Parathyroid adenoma (tissue), 2 donors: ENCODE results near the gene CRACDL.
A peak's percentile ranks its signal among the peaks of the same experiment; 100 is the strongest.

Source experiments
- H2AFZ ChIP-seq: fragments of 300-600 bp; sonication (generic); one replicate; pipeline ENCODE4 v1.7.0; 2017; ENCODE audit warnings: antibody characterized with exemption, mild to moderate bottlenecking
- H3K27ac ChIP-seq: fragments of 300-600 bp; sonication (generic); one replicate; pipeline ENCODE4 v1.7.0; 2017
- H3K27me3 ChIP-seq: fragments of 300-600 bp; sonication (generic); one replicate; pipeline ENCODE4 v1.7.0; 2017; ENCODE audit warnings: low read length; ENCODE audit not compliant: control insufficient read depth, insufficient read depth
- H3K36me3 ChIP-seq: fragments of 300-600 bp; sonication (generic); one replicate; pipeline ENCODE4 v1.7.0; 2017; ENCODE audit warnings: low read length; ENCODE audit not compliant: control insufficient read depth, insufficient read depth
- H3K4me1 ChIP-seq: fragments of 300-600 bp; sonication (generic); one replicate; pipeline ENCODE4 v1.7.0; 2017; ENCODE audit warnings: control low read depth
- H3K4me2 ChIP-seq: fragments of 300-600 bp; sonication (generic); one replicate; pipeline ENCODE4 v1.7.0; 2017; ENCODE audit warnings: low read length
- H3K4me3 ChIP-seq: fragments of 300-600 bp; sonication (generic); one replicate; pipeline ENCODE4 v1.7.0; 2017; ENCODE audit warnings: low read depth, low read length
- H3K79me2 ChIP-seq: fragments of 300-600 bp; sonication (generic); one replicate; pipeline ENCODE4 v1.7.0; 2017; ENCODE audit warnings: control low read depth
- H3K9ac ChIP-seq: fragments of 300-600 bp; sonication (generic); one replicate; pipeline ENCODE4 v1.7.0; 2017; ENCODE audit warnings: mild to moderate bottlenecking
- H3K9me3 ChIP-seq: fragments of 300-600 bp; sonication (generic); one replicate; pipeline ENCODE4 v1.7.0; 2017; ENCODE audit warnings: low read length; ENCODE audit not compliant: control insufficient read depth
- TF ChIP-seq, protein P1 (sequence below): fragments of 300-600 bp; sonication (generic); IDR thresholded peaks from one replicate; pipeline ENCODE4 v1.7.0; 2017; ENCODE audit warnings: antibody characterized with exemption, mild to moderate bottlenecking
- donor health status: primary hyperparathyroidism.

CRACDL gene

DNA sequence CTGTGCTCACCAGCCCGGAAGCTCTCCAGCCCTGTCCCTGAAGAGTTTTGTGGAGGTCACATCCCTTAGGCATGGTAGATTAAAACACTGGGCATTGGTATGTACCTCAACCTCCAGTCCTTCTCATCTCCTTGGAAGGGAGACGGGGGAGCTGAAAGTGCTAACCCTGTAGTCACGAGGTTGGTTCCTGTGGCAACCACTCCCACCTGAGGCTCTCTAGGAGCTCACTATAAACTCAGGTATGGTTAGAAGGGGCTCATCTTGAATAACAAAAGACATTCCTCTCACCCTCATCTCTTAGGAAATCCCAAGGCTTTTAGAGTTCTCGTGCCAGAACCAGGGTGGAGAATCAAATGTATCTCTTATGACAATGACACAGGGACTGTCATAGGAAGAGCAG, 162.1 kb downstream of the CRACDL start:
- H3K27ac ChIP-seq: no peak overlapping the region
- no peaks in the 10 kb centered on the region for H3K27me3 ChIP-seq
- no peak overlapping the region for H3K4me2 ChIP-seq
- TF ChIP-seq, protein P1, sequence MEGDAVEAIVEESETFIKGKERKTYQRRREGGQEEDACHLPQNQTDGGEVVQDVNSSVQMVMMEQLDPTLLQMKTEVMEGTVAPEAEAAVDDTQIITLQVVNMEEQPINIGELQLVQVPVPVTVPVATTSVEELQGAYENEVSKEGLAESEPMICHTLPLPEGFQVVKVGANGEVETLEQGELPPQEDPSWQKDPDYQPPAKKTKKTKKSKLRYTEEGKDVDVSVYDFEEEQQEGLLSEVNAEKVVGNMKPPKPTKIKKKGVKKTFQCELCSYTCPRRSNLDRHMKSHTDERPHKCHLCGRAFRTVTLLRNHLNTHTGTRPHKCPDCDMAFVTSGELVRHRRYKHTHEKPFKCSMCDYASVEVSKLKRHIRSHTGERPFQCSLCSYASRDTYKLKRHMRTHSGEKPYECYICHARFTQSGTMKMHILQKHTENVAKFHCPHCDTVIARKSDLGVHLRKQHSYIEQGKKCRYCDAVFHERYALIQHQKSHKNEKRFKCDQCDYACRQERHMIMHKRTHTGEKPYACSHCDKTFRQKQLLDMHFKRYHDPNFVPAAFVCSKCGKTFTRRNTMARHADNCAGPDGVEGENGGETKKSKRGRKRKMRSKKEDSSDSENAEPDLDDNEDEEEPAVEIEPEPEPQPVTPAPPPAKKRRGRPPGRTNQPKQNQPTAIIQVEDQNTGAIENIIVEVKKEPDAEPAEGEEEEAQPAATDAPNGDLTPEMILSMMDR: no peak
- H3K9me3 ChIP-seq: no peaks in the 10 kb centered on the region
- no peaks in the 10 kb centered on the region for H3K79me2 ChIP-seq
- peak overlapping the region; percentile 5 for H2AFZ ChIP-seq
- peaks cover 11% of the 10 kb centered on the region for H3K4me1 ChIP-seq
- no peak overlapping the region for H3K9ac ChIP-seq
- no peaks in the 10 kb centered on the region for H3K36me3 ChIP-seq
- H3K4me3 ChIP-seq: no peak overlapping the region

DNA sequence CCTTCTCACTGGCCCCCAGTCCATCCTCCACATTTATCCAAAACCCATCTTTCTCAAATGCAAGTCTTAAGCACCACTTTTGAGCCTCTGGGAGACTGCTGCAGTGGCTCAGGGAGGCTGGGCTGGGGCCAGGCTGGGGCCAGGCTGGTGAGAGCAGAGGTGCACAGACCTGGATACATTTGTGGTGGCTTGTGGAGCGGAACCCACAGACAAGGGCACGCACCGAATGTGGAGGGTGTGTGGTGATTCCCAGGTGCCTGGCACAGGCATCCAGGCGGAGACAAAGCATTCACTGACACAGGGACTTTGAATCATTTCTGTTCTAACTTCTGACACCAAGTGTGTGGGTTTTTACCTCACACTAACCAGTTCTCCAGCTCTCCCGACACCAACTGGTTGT, 162.9 kb downstream of the CRACDL start:
- Histone ChIP-seq H3K27me3 (no peaks in the 10 kb centered on the region), H3K36me3 (no peaks in the 10 kb centered on the region), H2AFZ (no peak overlapping the region), H3K9me3 (no peaks in the 10 kb centered on the region), H3K4me3 (no peak overlapping the region), H3K79me2 (no peaks in the 10 kb centered on the region), H3K27ac (no peak overlapping the region), H3K4me1 (peaks cover 18% of the 10 kb centered on the region), H3K9ac (no peak overlapping the region), H3K4me2 (no peak overlapping the region)
- TF ChIP-seq, protein P1: no peak

DNA sequence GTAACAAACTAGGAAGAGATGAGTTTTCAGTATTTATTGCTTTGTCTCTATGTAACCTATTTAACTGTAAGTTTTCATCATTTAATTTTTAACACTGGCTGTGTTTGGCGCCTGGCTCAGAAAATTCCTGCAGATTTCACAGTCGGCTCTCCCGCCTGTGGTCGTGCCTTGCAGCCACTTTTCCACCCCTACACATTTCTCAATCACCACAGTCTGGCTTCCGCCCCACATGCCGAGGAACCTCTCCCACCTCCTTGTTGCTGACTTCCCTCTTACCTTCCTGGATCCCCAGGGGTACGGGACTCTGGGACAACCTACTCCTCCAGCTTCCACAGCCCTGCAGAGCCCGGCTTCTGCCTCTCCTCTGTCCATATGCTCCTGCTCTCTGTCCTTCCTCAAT, 163.5 kb downstream of the CRACDL start:
- H3K36me3 ChIP-seq: no peaks in the 10 kb centered on the region
- peaks cover 18% of the 10 kb centered on the region for H3K4me1 ChIP-seq
- no peaks in the 10 kb centered on the region for H3K79me2 ChIP-seq
- no peak overlapping the region for H3K4me2 ChIP-seq
- no peak overlapping the region for H3K9ac ChIP-seq
- TF ChIP-seq, protein P1: no peak
- H2AFZ ChIP-seq: no peak overlapping the region
- no peaks in the 10 kb centered on the region for H3K9me3 ChIP-seq
- no peak overlapping the region for H3K27ac ChIP-seq
- H3K27me3 ChIP-seq: no peaks in the 10 kb centered on the region
- no peak overlapping the region for H3K4me3 ChIP-seq

DNA sequence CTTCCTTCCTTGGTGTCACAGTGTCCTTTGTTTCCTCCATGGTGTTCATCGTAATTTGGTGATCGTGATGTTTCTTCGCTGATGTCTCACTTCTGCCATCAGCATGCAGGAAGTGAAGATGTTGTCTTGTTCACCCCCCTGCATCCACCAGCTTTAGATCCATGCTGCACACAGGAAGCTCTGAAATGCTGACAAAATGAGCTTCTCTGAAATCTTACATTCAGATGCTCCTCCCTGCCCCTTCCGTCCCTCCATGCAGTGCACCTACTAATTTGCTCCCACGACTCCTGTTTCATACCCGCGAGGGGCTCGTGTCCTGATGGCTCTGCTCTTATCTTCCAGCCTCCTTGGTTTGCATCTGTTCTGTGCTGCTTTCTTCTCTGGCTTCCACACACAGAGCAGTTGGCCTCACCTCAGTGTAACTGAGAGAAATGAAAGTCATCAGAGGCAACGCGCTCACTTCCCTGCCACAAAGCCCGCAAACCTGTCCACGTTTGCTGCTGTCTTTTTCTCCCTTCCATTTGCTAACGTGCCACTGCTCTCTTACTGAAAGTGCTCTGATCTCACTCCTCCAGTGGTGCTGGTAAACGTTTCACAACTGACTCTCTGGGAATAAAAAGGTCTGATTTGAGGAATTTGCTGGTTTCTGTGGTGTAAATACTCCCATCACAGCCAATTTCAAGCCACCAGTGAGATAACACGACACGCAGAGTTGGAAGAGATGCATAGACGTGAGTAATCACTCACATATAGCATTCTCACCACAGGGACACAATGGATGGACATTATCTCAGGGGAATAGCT, 164.1 kb downstream of the CRACDL start:
- no peaks in the 10 kb centered on the region for H3K36me3 ChIP-seq
- H3K27ac ChIP-seq: peak overlapping the region; percentile 17
- peak overlapping the region; percentile 48 for H2AFZ ChIP-seq
- H3K27me3 ChIP-seq: no peaks in the 10 kb centered on the region
- no peaks in the 10 kb centered on the region for H3K79me2 ChIP-seq
- H3K9ac ChIP-seq: no peak overlapping the region
- H3K4me3 ChIP-seq: no peak overlapping the region
- no peaks in the 10 kb centered on the region for H3K9me3 ChIP-seq
- H3K4me2 ChIP-seq: no peak overlapping the region
- TF ChIP-seq, protein P1: no peak
- H3K4me1 ChIP-seq: peaks cover 18% of the 10 kb centered on the region

DNA sequence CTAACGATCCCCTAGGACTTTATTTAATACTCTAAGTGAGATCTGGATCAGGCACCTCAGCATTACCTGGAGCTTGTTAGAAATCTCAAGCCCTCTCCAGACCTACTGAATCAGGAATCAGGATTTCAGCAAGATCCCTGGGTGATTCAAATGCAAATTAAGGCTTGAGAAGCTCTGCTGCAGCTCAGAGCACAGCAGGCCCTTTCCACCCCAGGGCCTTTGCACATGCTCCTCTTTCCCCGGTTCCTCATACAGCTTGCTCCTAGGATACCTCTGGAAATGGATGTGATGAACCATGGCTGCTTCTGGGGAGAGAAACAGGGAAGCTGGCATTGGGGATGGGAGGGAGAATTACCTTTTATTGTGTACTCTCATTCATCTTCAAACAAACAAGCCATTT, 164.8 kb downstream of the CRACDL start:
- H3K79me2 ChIP-seq: no peaks in the 10 kb centered on the region

More for the DNA sequence above, 164.8 kb downstream of the CRACDL start:
- Histone ChIP-seq H3K4me2 (no peak overlapping the region), H3K27me3 (no peaks in the 10 kb centered on the region), H3K4me1 (peaks cover 23% of the 10 kb centered on the region), H3K4me3 (no peak overlapping the region), H3K27ac (peak overlapping the region; percentile 17), H3K9ac (no peak overlapping the region), H2AFZ (peak overlapping the region; percentile 48), H3K9me3 (no peaks in the 10 kb centered on the region), H3K36me3 (no peaks in the 10 kb centered on the region)
- TF ChIP-seq, protein P1: no peak
